HG02885 (cell line): ENCODE measurements around the gene CCDC24.

Experiments
- ATAC-seq: cut with Tn5 transposase; IDR thresholded peaks from one replicate; pipeline ENCODE4 v1.9.1; 2021; ENCODE audit warnings: mild to moderate bottlenecking; ENCODE audit not compliant: unreplicated experiment, poor library complexity

CCDC24 gene

DNA sequence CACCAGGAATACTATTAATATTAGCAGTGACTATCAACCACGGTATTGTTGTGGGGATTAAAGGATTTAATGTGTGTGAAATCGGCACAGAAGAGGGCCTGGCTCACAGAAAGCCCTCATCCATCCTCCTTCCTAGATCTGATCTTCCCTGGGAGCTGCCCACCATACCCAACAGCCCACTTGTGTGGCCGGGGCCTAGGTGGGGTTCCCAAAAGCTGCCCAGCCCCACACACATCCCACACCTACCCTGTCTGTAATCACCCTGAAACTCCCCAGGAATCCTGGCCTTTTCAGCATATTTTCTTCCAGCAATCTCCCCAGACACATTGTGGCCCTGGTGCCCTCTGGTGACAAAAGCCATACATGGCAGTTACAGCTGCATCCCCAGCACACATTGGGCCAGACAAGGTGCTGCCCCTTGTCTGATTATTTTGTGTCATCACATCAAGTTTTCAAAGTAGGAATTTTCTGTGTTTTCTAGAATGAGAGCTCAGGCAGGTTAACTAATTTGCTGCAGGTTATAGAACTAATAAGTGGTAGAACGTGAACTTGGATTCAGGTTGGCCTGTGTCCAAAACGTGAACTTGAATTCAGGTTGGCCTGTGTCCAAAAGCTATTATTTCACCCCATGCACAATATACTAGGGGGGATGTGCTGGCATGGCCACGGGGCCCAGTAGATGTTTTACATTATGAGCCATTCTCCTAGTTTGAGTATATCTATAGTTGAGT, 45.2 kb downstream of the CCDC24 start:
- ATAC-seq: no peak

- no peak for ATAC-seq
These were observed 45.8 kb downstream of the CCDC24 start for GRCh38 chr1:44037154-44037553.

DNA sequence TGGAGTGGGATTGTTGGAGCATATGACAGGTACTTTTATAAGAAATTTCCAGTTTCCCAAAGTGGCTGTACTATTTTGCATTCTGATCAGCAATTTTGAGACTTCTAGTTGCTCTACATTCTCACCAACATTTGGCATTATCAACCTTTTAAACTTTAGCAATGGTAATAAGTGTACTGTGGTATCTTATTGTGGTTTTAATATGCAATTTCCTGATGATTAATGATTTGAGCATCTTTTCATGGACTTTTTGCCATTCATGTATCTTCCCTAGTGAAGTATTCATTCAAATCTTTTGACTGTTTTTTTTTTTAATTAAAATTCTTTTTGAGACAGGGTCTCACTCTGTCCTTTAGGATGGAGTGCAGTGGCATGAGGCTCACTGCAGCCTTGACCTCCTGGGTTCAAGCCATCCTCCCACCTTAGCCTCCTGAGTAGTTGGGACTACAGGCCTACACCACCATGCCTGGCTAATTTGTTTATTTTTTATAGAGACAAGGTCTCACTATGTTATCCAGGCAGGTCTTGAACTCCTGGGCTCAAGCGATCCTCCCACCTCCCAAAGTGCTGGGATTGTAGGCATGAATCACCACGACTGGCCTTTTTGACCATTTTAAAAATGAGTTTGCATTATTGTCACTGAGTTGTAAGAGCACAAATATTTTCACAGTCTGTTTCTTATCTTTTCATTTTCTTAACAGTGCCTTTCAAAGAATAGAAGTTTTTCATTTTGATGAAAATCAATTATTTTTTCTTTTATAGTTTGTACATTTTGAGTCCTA, 47.7 kb downstream of the CCDC24 start:
- no peak for ATAC-seq

DNA sequence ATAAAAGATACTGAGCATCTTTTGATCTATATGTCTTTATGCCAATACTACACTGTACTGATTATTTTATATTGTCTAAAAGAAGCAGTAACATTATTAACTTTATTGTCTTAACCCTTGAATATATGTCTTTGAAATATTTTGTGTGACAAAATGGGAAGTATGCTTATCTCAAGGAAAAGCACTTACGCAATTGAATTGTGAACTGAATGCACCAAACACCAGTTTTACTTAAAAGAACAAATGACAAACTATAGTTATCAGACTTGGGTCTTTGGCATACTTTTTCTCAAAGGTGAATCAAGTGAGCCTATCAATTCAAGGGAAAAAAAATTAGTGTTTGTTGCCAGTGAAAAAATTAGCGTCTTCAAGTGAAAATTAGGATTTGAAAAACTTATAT, 49.0 kb downstream of the CCDC24 start:
- no peak for ATAC-seq

- ATAC-seq: no peak
These were observed 49.4 kb downstream of the CCDC24 start for GRCh38 chr1:44040846-44041245.

GRCh38 chr1:44043176-44044070, 52.0 kb downstream of the CCDC24 start:
- ATAC-seq: no peak

- ATAC-seq: no peak
These were observed 52.8 kb downstream of the CCDC24 start for GRCh38 chr1:44044071-44044801.

- no peak for ATAC-seq
These were observed 53.7 kb downstream of the CCDC24 start for GRCh38 chr1:44045064-44045463.
